NOMO-1 treated with dmso at 0.1 percent for 144 hours (cell line): ENCODE results near the gene SYNGR3.
"Not testable (repeated sequence)": the region's sequence is repeated elsewhere in the genome, so short reads cannot be mapped to it uniquely, and the experiment has no call there.

Experiments used
- DNase-seq: peaks from one replicate; lab custom pipeline; 2025; ENCODE audit not compliant: unreplicated experiment; lab: John Stamatoyannopoulos, UW

The SYNGR3 gene

GRCh38 chr16:2027024-2028010 is 37.5 kb downstream of the SYNGR3 start:
- no peak for DNase-seq

- DNase-seq = no peak
Measured at GRCh38 chr16:2028146-2028545, 38.4 kb downstream of the SYNGR3 start.

GRCh38 chr16:2028620-2029220 is 39.0 kb downstream of the SYNGR3 start:
- no peak for DNase-seq

GRCh38 chr16:2029350-2029749 is 39.6 kb downstream of the SYNGR3 start:
- no peak for DNase-seq

- DNase-seq = no peak
Measured at GRCh38 chr16:2030036-2030435, 40.3 kb downstream of the SYNGR3 start.

GRCh38 chr16:2031081-2031577 is 41.4 kb downstream of the SYNGR3 start:
- no peak for DNase-seq

GRCh38 chr16:2032285-2033056 is 42.7 kb downstream of the SYNGR3 start:
- no peak for DNase-seq

- no peak for DNase-seq
Measured at GRCh38 chr16:2033057-2033908, 43.5 kb downstream of the SYNGR3 start.

GRCh38 chr16:2033909-2034695 is 44.3 kb downstream of the SYNGR3 start:
- DNase-seq = not testable (repeated sequence)

GRCh38 chr16:2034696-2035430 is 45.1 kb downstream of the SYNGR3 start:
- no peak for DNase-seq

- DNase-seq = no peak
Measured at GRCh38 chr16:2035431-2036199, 45.8 kb downstream of the SYNGR3 start.

DNA sequence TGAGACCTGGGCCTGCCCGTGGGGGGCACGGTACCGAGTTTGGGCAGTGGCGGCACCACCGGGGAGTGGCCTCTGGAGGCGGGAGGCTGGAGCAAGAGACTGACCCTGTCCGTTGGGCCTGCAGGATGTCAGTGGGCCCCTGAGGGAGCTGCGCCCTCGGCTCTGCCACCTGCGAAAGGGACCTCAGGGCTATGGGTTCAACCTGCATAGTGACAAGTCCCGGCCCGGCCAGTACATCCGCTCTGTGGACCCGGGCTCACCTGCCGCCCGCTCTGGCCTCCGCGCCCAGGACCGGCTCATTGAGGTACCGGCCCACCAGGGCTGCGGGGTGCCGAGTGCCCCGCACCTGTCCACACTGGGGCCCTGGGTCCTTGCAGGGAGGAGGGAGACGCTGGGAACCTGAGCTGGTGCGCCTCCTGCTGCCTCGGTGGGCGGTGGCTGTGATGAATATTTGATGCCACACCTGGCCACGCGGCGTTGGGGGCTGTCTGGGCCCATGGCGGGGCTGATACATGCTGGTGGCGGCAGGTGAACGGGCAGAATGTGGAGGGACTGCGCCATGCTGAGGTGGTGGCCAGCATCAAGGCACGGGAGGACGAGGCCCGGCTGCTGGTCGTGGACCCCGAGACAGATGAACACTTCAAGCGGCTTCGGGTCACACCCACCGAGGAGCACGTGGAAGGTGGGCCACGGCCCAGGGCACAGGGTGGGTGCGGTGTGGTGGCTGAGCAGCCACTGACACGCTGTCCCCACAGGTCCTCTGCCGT is 46.6 kb downstream of the SYNGR3 start:
- DNase-seq = no peak

DNA sequence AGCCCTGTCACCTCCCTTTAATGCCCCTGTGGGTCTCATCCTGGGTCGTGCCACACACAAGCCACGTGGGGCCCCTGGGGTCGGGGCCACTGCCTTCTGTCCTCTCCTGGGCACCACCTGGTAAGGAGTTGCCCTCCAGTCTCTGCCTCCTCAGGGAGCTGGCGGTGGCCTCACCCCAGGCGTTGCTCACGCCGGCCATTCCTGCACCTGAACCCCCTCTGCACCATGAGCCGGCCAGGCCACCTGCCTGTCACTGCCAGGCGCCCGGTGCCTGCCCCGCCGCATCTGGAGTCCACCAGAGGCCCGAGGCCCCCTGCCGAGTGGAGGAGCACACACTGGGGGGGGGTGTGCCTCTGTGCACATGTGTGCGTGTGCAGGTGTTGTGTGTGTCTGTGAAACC is 47.3 kb downstream of the SYNGR3 start:
- DNase-seq = no peak

DNA sequence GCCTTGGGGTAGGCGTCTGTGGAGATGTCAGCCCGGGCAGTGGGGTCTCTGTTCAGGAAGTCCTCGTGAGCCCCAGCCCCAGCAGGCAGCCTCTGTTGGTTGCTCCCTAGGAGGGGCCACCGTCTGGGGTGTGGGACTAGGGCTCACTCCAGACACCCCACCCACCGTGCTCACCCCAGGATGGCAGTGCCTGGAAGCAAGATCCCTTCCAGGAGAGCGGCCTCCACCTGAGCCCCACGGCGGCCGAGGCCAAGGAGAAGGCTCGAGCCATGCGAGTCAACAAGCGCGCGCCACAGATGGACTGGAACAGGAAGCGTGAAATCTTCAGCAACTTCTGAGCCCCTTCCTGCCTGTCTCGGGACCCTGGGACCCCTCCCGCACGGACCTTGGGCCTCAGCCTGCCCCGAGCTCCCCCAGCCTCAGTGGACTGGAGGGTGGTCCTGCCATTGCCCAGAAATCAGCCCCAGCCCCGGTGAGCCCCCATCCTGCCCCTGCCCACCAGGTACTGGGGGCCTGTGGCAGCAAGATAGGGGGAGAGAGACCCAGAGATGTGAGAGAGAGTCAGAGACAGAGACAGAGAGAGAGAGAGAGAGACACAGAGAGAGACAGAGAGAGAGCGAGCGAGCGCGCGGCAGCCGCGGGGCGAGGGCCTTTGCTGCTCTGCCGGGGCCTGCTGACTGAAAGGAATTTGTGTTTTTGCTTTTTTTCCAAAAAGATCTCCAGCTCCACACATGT is 48.0 kb downstream of the SYNGR3 start:
- no peak for DNase-seq

DNA sequence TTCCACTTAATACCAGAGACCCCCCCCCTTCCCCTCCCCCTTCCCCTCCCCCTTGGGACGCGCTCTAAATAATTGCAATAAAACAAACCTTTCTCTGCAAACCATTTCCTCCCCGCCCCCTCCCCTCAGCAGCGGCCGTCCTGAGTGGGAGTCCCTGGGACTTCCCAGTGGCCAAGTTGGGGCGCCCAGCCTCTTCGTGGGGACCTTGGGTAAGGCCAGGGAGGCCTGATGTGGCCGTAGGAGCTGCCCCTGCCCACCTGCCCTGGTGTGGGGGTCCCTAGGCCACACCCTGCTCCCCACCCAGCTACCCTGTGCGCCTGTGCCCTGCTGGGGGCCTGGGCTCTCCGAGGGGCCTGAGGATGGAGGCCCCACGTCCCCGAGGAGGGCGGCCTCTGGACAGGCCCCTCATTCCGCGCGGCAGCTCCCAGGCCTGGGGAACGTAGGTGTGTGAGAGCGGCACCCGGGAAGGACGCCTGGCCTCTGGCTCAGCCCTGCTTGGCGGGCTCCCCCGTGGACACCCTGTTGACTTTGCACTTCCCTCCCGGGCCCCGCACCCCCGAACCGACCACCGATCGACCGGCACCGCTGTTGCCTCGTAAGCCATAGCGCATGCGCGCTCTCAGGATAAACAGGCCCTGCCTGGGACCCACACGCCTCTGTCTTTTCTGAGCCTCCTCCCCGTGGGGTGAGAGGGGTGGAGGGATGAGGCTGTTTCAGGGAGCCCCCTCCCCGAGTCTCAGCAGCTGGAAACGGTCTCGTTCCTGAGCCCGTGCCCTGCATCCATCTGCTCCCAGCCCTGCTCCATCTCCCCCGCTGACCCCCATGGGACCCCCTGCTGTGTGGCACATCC is 48.8 kb downstream of the SYNGR3 start:
- DNase-seq = no peak
